Measurements from ENCODE around the gene AICDA. TPM values are rescaled to one million over a fixed set of nuclear protein-coding genes. Genes with fewer than 3 reads are reported as not detected.
"Not testable (repeated sequence)": the region's sequence is repeated elsewhere in the genome, so short reads cannot be mapped to it uniquely, and the experiment has no call there.

The AICDA gene
- total RNA-seq, 2 donors from 2014 or later, result not detected

- ATAC-seq (no peak), DNase-seq (no peak)
- 67 to 78% methylated on average over 4 of the region's 4 CpGs for WGBS, 2 donors
- Histone ChIP-seq H3K4me1 (no peaks in the 10 kb centered on the region), H3K27ac (no peak overlapping the region), H3K9me3 (no peaks in the 10 kb centered on the region), H3K4me3 (no peak overlapping the region), H3K36me3 (replicated peaks in 1 of 2; ENCODE audit: insufficient read depth in 1 of 2, low read depth in 2 of 2) (no peaks in the 10 kb centered on the region), H3K27me3 (no peaks in the 10 kb centered on the region)
- TF ChIP-seq POLR2A (IDR thresholded peaks at IDR 0.05), result no peak
- TF ChIP-seq CTCF (IDR thresholded peaks at IDR 0.05), result no peak
- intact Hi-C loops (cut with DNase I), result no loop called here
Observed at GRCh38 chr12:8630131-8630530, 17.5 kb upstream of the AICDA start.

DNA sequence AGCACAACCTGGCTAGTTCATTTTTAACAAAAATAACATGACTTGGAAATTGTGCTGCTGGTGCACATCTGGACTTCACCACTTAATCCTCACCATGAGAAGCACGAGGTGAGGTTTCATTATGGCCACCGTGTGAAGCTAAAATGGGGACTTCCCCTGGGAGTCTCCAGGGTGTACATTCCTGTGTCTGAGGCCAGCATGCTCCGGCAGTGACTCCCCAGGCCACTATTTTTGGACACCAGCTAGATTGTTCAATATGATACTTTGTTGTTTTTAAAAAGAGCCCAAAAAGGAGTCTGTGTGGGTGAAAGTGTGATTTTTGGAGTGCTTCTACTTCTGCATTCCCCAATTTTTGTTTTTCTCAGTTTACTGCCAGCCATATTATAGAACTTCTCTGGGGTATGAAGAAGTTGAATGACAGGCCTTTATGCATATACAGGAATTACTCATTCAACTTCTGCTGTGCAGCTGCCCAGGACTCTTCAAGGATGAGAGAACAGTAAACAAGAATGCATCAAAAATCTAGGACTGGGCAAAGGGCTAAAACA lies 16.9 kb upstream of the AICDA start:
- 19 to 20% methylated on average over 3 of the region's 3 CpGs for WGBS, 2 donors

DNA sequence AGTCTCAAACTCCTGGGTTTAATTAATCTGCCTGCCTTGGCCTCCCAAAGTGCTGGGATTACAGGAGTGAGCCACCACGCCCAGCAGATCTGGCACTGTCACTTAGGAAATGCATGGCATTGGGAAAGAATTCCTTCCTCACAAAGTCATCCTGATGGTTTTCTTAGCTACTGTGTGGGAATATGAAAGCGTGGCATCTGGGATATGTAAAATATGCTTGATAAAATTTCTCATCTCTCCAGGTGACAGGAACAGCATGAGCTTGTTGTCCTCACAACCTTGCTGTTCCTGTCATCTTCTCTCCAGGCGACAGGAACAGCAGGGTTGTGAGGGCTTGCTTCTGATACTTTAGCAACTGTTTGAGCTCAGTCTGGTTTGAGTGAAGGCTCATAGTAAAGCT lies 16.1 kb upstream of the AICDA start:
- intact Hi-C loops (cut with DNase I), result no loop called here
- Histone ChIP-seq H3K36me3 (replicated peaks in 1 of 2; ENCODE audit: insufficient read depth in 1 of 2, low read depth in 2 of 2) (no peaks in the 10 kb centered on the region), H3K27ac (no peak overlapping the region), H3K4me1 (no peaks in the 10 kb centered on the region), H3K27me3 (no peaks in the 10 kb centered on the region), H3K9me3 (no peaks in the 10 kb centered on the region), H3K4me3 (no peak overlapping the region)
- no peak for TF ChIP-seq CTCF (IDR thresholded peaks at IDR 0.05)
- no peak for TF ChIP-seq POLR2A (IDR thresholded peaks at IDR 0.05)
- WGBS, 2 donors, result 63 to 69% methylated on average over 3 of the region's 3 CpGs
- DNase-seq, result no peak
- ATAC-seq, result no peak

More for the DNA sequence above, 16.9 kb upstream of the AICDA start:
- intact Hi-C loops (cut with DNase I), result no loop called here
- H3K36me3 ChIP-seq (replicated peaks in 1 of 2; ENCODE audit: insufficient read depth in 1 of 2, low read depth in 2 of 2), result no peaks in the 10 kb centered on the region
- no peaks in the 10 kb centered on the region for H3K4me1 ChIP-seq
- H3K27me3 ChIP-seq, result no peaks in the 10 kb centered on the region
- no peak overlapping the region for H3K27ac ChIP-seq
- no peaks in the 10 kb centered on the region for H3K9me3 ChIP-seq
- DNase-seq, result no peak
- no peak overlapping the region for H3K4me3 ChIP-seq
- TF ChIP-seq POLR2A (IDR thresholded peaks at IDR 0.05), result no peak
- no peak for TF ChIP-seq CTCF (IDR thresholded peaks at IDR 0.05)
- no peak for ATAC-seq

GRCh38 chr12:8624750-8625149 lies 12.1 kb upstream of the AICDA start:
- H3K36me3 ChIP-seq (replicated peaks in 1 of 2; ENCODE audit: insufficient read depth in 1 of 2, low read depth in 2 of 2); ATAC-seq; H3K4me1 ChIP-seq; H3K27ac ChIP-seq; H3K4me3 ChIP-seq; H3K9me3 ChIP-seq; H3K27me3 ChIP-seq; intact Hi-C loops (cut with DNase I); DNase-seq: not testable (repeated sequence)
- WGBS, 2 donors, result 92 to 97% methylated on average over 10 to 19 of the region's 26 CpGs

DNA sequence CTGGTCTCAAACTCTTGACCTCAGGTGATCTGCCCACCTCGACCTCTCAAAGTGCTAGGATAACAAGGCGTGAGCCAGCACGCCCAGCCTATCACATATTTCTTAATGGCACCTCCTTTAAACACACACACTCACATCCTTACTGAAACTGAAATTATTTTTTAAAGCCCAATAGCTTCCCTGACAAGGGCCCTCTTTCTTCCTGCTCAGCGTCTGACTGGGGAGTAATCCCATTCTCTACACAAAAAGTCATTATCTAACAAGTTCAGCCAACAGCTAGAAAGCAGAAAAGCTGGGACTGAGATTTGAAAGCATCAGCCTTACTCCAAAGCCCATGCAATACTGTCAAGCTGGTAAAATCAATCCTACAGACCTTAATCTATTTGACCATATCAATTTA lies 10.0 kb upstream of the AICDA start:
- Histone ChIP-seq H3K9me3 (no peaks in the 10 kb centered on the region), H3K27ac (no peak overlapping the region), H3K27me3 (no peaks in the 10 kb centered on the region), H3K4me3 (no peak overlapping the region), H3K36me3 (replicated peaks in 1 of 2; ENCODE audit: insufficient read depth in 1 of 2, low read depth in 2 of 2) (no peaks in the 10 kb centered on the region), H3K4me1 (no peaks in the 10 kb centered on the region)
- intact Hi-C loops (cut with DNase I), result no loop called here
- no peak for TF ChIP-seq POLR2A (IDR thresholded peaks at IDR 0.05)
- no peak for TF ChIP-seq CTCF (IDR thresholded peaks at IDR 0.05)
- DNase-seq, result no peak
- ATAC-seq, result no peak
- 48 to 55% methylated on average over 4 of the region's 4 CpGs for WGBS, 2 donors
